ENCODE results near the gene NRROS. TPM values are rescaled to one million over a fixed set of nuclear protein-coding genes. Genes with fewer than 3 reads are reported as not detected.

The NRROS gene
- total RNA-seq, 1 donor from 2014 or later, result 5.4 TPM

DNA sequence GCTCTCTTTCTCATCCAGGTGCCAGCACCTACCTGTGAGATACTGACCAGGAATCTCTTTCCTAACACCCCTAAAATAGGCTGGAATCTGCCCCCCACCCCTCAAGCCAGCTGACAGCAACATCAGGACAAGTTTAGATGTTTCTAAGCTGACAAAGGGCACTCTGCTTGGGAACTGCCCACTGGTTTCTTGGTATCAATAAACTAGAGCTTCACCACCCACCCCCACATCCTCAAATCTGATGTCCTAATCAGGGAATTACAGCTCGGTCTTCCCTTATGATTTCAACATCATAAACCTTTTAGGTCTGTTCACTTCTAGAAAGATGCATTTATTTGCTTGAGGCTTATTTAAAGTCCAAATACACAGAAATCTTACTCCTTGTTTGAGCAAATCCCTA is 37.9 kb downstream of the NRROS start:
- Histone ChIP-seq H3K27me3 (no peaks in the 10 kb centered on the region), H3K4me3 (no peak overlapping the region)
- intact Hi-C loops (cut with DNase I), result no loop called here

DNA sequence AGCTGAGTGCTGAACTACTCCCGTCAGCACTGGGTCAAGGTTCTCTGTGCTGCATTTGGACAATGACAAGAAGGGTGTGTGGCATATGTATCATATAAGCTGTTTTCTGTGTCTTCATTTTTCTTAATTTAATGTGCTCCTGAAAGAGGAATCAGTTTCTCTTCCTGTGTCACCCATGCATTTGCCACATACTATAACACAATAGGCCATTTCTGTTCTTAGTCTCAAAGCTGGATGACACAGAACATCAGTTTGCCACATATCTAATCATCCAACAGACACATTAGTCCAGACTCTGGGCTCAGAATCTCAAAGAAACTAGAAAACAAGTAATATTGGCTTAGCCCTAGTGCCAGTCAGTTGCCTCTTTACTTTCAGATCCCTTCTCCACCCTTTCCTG is 38.4 kb downstream of the NRROS start:
- Histone ChIP-seq H3K4me1 (no peaks in the 10 kb centered on the region), H3K36me3 (no peaks in the 10 kb centered on the region), H3K4me3 (no peak overlapping the region), H3K27me3 (no peaks in the 10 kb centered on the region), H3K27ac (no peak overlapping the region), H3K9me3 (no peaks in the 10 kb centered on the region)
- intact Hi-C loops (cut with DNase I), result no loop called here
- TF ChIP-seq POLR2A (IDR thresholded peaks at IDR 0.05) (no peak), POLR2AphosphoS5 (IDR thresholded peaks at IDR 0.05; ENCODE audit: insufficient read depth in 1 of 2, low read depth in 1 of 2) (no peak)
- TF ChIP-seq, protein P1, sequence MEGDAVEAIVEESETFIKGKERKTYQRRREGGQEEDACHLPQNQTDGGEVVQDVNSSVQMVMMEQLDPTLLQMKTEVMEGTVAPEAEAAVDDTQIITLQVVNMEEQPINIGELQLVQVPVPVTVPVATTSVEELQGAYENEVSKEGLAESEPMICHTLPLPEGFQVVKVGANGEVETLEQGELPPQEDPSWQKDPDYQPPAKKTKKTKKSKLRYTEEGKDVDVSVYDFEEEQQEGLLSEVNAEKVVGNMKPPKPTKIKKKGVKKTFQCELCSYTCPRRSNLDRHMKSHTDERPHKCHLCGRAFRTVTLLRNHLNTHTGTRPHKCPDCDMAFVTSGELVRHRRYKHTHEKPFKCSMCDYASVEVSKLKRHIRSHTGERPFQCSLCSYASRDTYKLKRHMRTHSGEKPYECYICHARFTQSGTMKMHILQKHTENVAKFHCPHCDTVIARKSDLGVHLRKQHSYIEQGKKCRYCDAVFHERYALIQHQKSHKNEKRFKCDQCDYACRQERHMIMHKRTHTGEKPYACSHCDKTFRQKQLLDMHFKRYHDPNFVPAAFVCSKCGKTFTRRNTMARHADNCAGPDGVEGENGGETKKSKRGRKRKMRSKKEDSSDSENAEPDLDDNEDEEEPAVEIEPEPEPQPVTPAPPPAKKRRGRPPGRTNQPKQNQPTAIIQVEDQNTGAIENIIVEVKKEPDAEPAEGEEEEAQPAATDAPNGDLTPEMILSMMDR (IDR thresholded peaks at IDR 0.05), result no peak
- no peak for DNase-seq (ENCODE audit: extremely low spot score in 2 of 2)

More for the DNA sequence above, 37.9 kb downstream of the NRROS start:
- Histone ChIP-seq H3K36me3 (no peaks in the 10 kb centered on the region), H3K4me1 (no peaks in the 10 kb centered on the region), H3K9me3 (no peaks in the 10 kb centered on the region), H3K27ac (no peak overlapping the region)
- TF ChIP-seq POLR2A (IDR thresholded peaks at IDR 0.05) (no peak), POLR2AphosphoS5 (IDR thresholded peaks at IDR 0.05; ENCODE audit: insufficient read depth in 1 of 2, low read depth in 1 of 2) (no peak)
- TF ChIP-seq, protein P1 (IDR thresholded peaks at IDR 0.05), result no peak
- DNase-seq (ENCODE audit: extremely low spot score in 2 of 2), result no peak

DNA sequence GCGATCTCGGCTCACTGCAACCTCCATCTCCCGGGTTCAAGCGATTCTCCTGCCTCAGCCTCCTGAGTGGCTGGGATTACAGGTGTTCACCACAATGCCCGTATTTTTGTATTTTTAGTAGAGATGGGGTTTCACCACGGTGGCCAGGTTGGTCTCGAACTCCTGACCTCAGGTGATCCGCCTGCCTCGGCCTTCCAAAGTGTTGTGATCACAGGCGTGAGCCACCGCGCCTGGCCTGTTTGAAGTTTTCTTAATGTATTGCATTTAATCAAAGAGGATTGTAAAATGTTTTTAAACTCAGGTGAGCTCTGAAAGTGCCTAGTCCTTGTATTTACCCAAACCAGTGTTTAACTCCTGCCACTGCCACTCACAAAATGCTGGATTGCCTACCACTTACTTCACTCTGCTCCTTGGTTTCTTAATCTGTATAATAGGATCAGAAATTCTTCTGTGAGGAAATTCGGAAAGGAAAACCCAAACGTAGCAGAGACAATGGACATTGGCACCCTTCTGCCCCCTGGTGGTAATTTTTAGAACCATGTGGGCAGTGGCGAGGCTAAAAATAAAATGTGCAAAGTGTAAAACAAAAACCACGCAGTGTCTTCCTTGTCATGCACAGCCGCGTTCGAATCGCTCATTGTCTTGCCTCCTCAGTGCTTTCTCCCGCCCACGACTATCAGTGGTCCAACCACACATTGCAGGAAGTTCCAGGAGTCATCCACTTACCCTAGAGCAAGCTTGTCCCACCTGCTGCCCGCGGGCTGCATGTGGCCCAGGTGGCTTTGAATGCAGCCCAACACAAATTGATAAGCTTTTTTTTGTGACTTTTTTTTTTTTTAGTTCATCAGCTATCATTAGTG is 45.3 kb downstream of the NRROS start:
- H3K36me3 ChIP-seq, result no peaks in the 10 kb centered on the region
- H3K27me3 ChIP-seq, result no peaks in the 10 kb centered on the region
- no peak for DNase-seq (ENCODE audit: extremely low spot score in 2 of 2)
- no peaks in the 10 kb centered on the region for H3K9me3 ChIP-seq
- TF ChIP-seq POLR2A (IDR thresholded peaks at IDR 0.05) (no peak), POLR2AphosphoS5 (IDR thresholded peaks at IDR 0.05; ENCODE audit: insufficient read depth in 1 of 2, low read depth in 1 of 2) (peak in 1 of 2 donors; percentile 56)
- TF ChIP-seq, protein P1 (IDR thresholded peaks at IDR 0.05), result peak; percentile 70 to 91 (median 88)
- H3K4me1 ChIP-seq, result peaks cover 9% of the 10 kb centered on the region
- intact Hi-C loops (cut with DNase I), result no loop called here
- no peak overlapping the region for H3K27ac ChIP-seq
- H3K4me3 ChIP-seq, result no peak overlapping the region

DNA sequence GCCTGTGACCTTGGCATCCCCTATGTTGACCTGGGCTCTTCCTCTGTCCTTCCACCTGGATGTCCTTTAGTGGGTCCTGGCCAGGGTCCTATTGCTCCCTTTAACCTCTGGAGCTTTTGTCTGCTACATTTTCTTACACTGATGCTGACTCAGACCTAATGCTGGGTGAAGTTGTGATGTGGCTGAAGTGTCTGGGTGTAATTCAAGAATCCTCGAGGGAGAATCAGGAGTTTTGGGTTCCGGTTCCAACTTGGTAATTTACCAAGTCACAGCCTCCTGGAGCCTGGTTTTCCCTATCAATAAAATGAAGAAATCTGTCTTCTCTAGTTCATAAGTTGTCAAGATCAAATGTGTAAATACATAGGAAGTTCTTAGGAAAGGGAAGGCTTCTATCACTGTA is 46.9 kb downstream of the NRROS start:
- H3K27ac ChIP-seq, result no peak overlapping the region
- intact Hi-C loops (cut with DNase I), result no loop called here
- no peaks in the 10 kb centered on the region for H3K36me3 ChIP-seq
- DNase-seq (ENCODE audit: extremely low spot score in 2 of 2), result no peak
- peaks cover 9% of the 10 kb centered on the region for H3K4me1 ChIP-seq
- no peaks in the 10 kb centered on the region for H3K9me3 ChIP-seq
- TF ChIP-seq, protein P1 (IDR thresholded peaks at IDR 0.05), result no peak
- TF ChIP-seq POLR2AphosphoS5 (IDR thresholded peaks at IDR 0.05; ENCODE audit: insufficient read depth in 1 of 2, low read depth in 1 of 2) (no peak), POLR2A (IDR thresholded peaks at IDR 0.05) (no peak)
- H3K27me3 ChIP-seq, result no peaks in the 10 kb centered on the region
- H3K4me3 ChIP-seq, result no peak overlapping the region

DNA sequence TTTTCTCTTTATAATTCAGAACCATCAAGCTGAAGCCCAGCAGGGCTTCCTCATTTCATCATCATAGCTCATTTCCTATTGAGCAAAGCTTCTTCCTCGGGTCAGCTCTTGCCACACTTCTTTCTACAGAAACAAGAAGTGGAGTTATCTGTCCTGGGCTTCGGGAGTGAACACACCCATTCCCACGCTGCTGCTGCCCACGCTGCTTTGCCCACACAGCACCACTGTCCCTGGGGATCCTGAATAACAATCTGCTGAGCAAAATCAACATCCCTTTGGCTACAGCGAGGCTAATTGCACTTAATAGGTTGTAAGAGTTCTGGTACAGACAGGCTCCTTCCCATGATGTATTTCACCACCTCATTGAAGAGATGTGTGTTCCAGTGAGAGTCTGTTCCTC is 48.9 kb downstream of the NRROS start:
- no peaks in the 10 kb centered on the region for H3K27me3 ChIP-seq
- no peak overlapping the region for H3K27ac ChIP-seq
- no peak overlapping the region for H3K4me3 ChIP-seq
- intact Hi-C loops (cut with DNase I), result no loop called here
- no peak for TF ChIP-seq POLR2AphosphoS5 (IDR thresholded peaks at IDR 0.05; ENCODE audit: insufficient read depth in 1 of 2, low read depth in 1 of 2)
- TF ChIP-seq POLR2A (IDR thresholded peaks at IDR 0.05), result no peak
- TF ChIP-seq, protein P1 (IDR thresholded peaks at IDR 0.05), result no peak
- no peak for DNase-seq (ENCODE audit: extremely low spot score in 2 of 2)
- no peaks in the 10 kb centered on the region for H3K9me3 ChIP-seq
- peaks cover 9% of the 10 kb centered on the region for H3K4me1 ChIP-seq
- no peaks in the 10 kb centered on the region for H3K36me3 ChIP-seq

All from vagina (tissue), 2 donors.